B cell (primary cell): ENCODE measurements around the gene CETP. TPM values are rescaled to one million over a fixed set of nuclear protein-coding genes. Genes with fewer than 3 reads are reported as not detected.
"Not testable (repeated sequence)": the region's sequence is repeated elsewhere in the genome, so short reads cannot be mapped to it uniquely, and the experiment has no call there.

Experiments used
- ATAC-seq: fragments of 200-7000 bp; cut with Tn5 transposase; one replicate; pipeline ENCODE4 v1.10.0; 2021; ENCODE audit warnings: low read depth, mild to moderate bottlenecking, moderate number of reproducible peaks, moderate library complexity
- CTCF ChIA-PET: fragments of 350-600 bp; sonication (Branson Sonifier 250); formaldehyde crosslinking; loops from one replicate; lab custom pipeline; 2021; ENCODE audit warnings: antibody characterized with exemption, inconsistent platforms; lab: Charles Lee
- POLR2A ChIA-PET: fragments of 350-600 bp; sonication (Branson Sonifier 250); formaldehyde crosslinking; loops from one replicate; lab custom pipeline; 2021; ENCODE audit warnings: antibody characterized with exemption; lab: Charles Lee
- DNase-seq: peaks from one replicate; pipeline ENCODE4 v3.0.0; 2013
- H2AFZ ChIP-seq: 2 replicates; pipeline ENCODE4 v1.6.1; 2012; ENCODE audit warnings: mild to moderate bottlenecking, low read depth, low read length; ENCODE audit not compliant: insufficient read depth, poor library complexity, severe bottlenecking
- H3K27ac ChIP-seq, 2 donors: 1 replicate in 1 of 2; 2 replicates in 1 of 2; pipeline ENCODE4 v1.5.1; 2012 to 2013; ENCODE audit warnings: low read length in 2 of 2, mild to moderate bottlenecking in 2 of 2, moderate library complexity in 1 of 2
- H3K27me3 ChIP-seq, 4 experiments: fragments of 200-600 bp in 1 of 4; sonication (generic) in 1 of 4; replicated peaks in 1 of 4; 1 replicate in 2 of 4; 2 replicates in 2 of 4; pipeline versions ENCODE4 v1.6.1 to v1.7.0; 2013 to 2016; ENCODE audit warnings: low read length in 3 of 4, mild to moderate bottlenecking in 2 of 4, mixed read lengths in 1 of 4, moderate library complexity in 1 of 4; ENCODE audit not compliant: insufficient read depth in 4 of 4, control insufficient read depth in 3 of 4; ENCODE audit errors: control extremely low read depth in 1 of 4
- H3K36me3 ChIP-seq, 2 experiments: replicated peaks in 1 of 2; 1 replicate in 1 of 2; 2 replicates in 1 of 2; pipeline versions ENCODE4 v1.6.1 to v1.7.1; 2013; ENCODE audit warnings: low read length in 1 of 2; ENCODE audit not compliant: insufficient read depth in 2 of 2, control insufficient read depth in 1 of 2; ENCODE audit errors: control extremely low read depth in 1 of 2, extremely low read depth in 1 of 2
- H3K4me1 ChIP-seq, 2 donors: fragments of 200-600 bp in 1 of 2; sonication (generic) in 1 of 2; 1 replicate in 1 of 2; 2 replicates in 1 of 2; pipeline versions ENCODE4 v1.5.1 to v1.6.1; 2013 to 2017; ENCODE audit warnings: low read length in 2 of 2; ENCODE audit not compliant: control insufficient read depth in 2 of 2, insufficient read depth in 2 of 2
- H3K4me2 ChIP-seq: replicated peaks from 2 replicates; pipeline ENCODE3; 2012; ENCODE audit warnings: mild to moderate bottlenecking, low read depth, low read length; ENCODE audit not compliant: poor library complexity, severe bottlenecking
- H3K4me3 ChIP-seq, 5 experiments: fragments of 200-600 bp in 1 of 5; sonication (generic) in 1 of 5; 1 replicate in 3 of 5; 2 replicates in 2 of 5; pipeline versions ENCODE4 v1.5.1 to v1.7.0; 2011 to 2016; ENCODE audit warnings: low read length in 4 of 5, mild to moderate bottlenecking in 4 of 5, low read depth in 2 of 5, control low read depth in 1 of 5, moderate library complexity in 1 of 5; ENCODE audit not compliant: insufficient read depth in 1 of 5; ENCODE audit errors: control extremely low read depth in 1 of 5, extremely low read depth in 1 of 5
- H3K79me2 ChIP-seq: fragments of 200-600 bp; sonication (generic); one replicate; pipeline ENCODE4 v1.6.0; 2016; ENCODE audit warnings: low read length; ENCODE audit not compliant: control insufficient read depth, insufficient read depth
- H3K9ac ChIP-seq: fragments of 200-600 bp; sonication (generic); 2 replicates; pipeline ENCODE4 v1.6.1; 2017; ENCODE audit warnings: mild to moderate bottlenecking, low read length, moderate library complexity
- H3K9me3 ChIP-seq, 3 donors: one replicate each; pipeline versions ENCODE4 v1.6.1 to v1.7.1; 2013; ENCODE audit warnings: low read length in 2 of 3; ENCODE audit not compliant: control insufficient read depth in 2 of 3, insufficient read depth in 1 of 3; ENCODE audit errors: control extremely low read depth in 1 of 3
- H4K20me1 ChIP-seq: 2 replicates; pipeline ENCODE4 v1.6.0; 2012; ENCODE audit warnings: mild to moderate bottlenecking, low read length; ENCODE audit not compliant: insufficient read depth, control insufficient read depth, poor library complexity, severe bottlenecking
- H3K27ac Mint-ChIP-seq: one replicate; pipeline ENCODE4 v1.8.0; 2021; ENCODE audit warnings: mixed read lengths
- H3K27me3 Mint-ChIP-seq: one replicate; pipeline ENCODE4 v1.8.0; 2021; ENCODE audit warnings: mixed read lengths
- H3K4me1 Mint-ChIP-seq: one replicate; pipeline ENCODE4 v1.8.0; 2021; ENCODE audit warnings: mixed read lengths
- H3K4me3 Mint-ChIP-seq: one replicate; pipeline ENCODE4 v1.8.0; 2021; ENCODE audit warnings: mixed read lengths
- H3K9me3 Mint-ChIP-seq: one replicate; pipeline ENCODE4 v1.8.0; 2022; ENCODE audit warnings: mixed read lengths; ENCODE audit not compliant: insufficient read depth
- EZH2 ChIP-seq: IDR thresholded peaks from 2 replicates; pipeline ENCODE4 v1.6.1; 2012; ENCODE audit warnings: borderline replicate concordance, low read depth, mild to moderate bottlenecking, moderate library complexity, low read length; ENCODE audit not compliant: insufficient read depth, poor library complexity, severe bottlenecking
- WGBS: methylation state at CpG from one replicate; pipeline ENCODE4 v1.1.5; 2013; ENCODE audit warnings: missing lambda C conversion rate; ENCODE audit not compliant: insufficient coverage; 5-methylcytosine and 5-hydroxymethylcytosine counted together
- intact Hi-C: fragments of 100-400 bp; cut with micrococcal nuclease; formaldehyde crosslinking; loops from one replicate; pipeline ENCODE4 v1.10.0; 2022
- polyA plus RNA-seq: library from polyadenylated mRNA; depleted of rRNA; stranded (reverse); fragments of >200 nt; gene quantifications from 2 replicates; pipeline ENCODE4 v1.2.3, GENCODE V29; 2012
- total RNA-seq, 2 donors: library from RNA; stranded (reverse); fragments of 120-200 nt in 1 of 2; gene quantifications; 1 replicate in 1 of 2; 2 replicates in 1 of 2; pipeline versions ENCODE4 v1.2.3 to v1.2.4, GENCODE V29; 2013 to 2022
- TF ChIP-seq, protein P1 (sequence below): fragments of 200-600 bp; IDR thresholded peaks from one replicate; pipeline ENCODE4 v1.8.0; 2022; ENCODE audit warnings: antibody characterized with exemption, mild to moderate bottlenecking

Gene CETP
- total and polyA plus RNA-seq, 2 donors (not counting 1 experiment from before 2014, with no cell fraction given), result 0.18 to 1.3 TPM

DNA sequence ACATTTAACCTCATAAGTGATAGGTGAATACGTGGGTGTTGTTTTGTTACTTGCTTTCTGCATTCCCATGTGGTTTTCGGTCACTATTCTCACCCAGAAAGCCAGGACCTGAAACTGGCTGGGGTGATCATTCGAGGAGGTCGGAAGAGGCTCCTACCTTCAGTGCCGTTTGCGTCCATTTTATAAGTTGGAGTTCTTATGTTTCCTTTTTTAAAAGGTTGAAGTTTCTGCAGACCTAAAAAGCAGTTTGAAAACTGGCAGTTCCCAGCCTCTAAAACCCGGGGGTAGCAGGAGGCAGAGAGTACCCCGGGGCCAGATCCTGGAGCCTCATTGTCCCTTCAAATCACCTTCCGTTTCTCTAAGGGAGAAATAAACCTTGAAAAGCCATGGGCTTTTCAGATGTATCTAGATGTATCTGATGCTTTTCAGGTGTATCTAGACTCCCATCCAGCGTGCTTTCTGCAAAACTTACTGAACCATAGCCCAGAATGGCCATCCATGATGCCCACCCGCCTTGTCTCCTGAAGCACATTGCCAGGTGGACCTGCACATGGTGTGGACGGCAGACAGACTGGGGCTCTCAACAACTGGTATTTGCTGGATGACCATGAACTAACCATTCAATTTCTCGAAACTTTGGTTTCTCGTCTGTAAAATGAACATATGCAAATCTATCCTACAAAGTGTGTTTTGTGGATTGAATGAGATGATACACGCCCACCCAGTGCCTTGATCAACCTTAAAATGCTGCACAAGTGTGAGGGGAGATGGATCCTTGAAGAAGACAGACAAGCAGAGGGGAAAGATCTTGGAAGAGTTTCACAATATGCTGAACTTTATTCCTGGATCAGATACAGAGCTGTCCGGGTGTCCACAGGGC is 28.9 kb downstream of the CETP start:
- ChIA-PET CTCF (interaction anchor here (0.7 to 2.7 kb wide), 6 partner anchors 8 to 79 kb away, joined by 4 to 8 read pairs (median 4); no protein-coding TSS in a partner anchor), POLR2A (interaction anchor here (0.7 to 2.1 kb wide), 11 partner anchors 9 to 77 kb away, joined by 3 to 20 read pairs (median 6); no protein-coding TSS in a partner anchor)
- Mint-ChIP-seq H3K9me3 (no peaks in the 10 kb centered on the region), H3K27ac (peak overlapping the region; percentile 99), H3K4me1 (peaks cover 82% of the 10 kb centered on the region), H3K4me3 (peak overlapping the region; percentile 100), H3K27me3 (no peaks in the 10 kb centered on the region)
- TF ChIP-seq, protein P1, sequence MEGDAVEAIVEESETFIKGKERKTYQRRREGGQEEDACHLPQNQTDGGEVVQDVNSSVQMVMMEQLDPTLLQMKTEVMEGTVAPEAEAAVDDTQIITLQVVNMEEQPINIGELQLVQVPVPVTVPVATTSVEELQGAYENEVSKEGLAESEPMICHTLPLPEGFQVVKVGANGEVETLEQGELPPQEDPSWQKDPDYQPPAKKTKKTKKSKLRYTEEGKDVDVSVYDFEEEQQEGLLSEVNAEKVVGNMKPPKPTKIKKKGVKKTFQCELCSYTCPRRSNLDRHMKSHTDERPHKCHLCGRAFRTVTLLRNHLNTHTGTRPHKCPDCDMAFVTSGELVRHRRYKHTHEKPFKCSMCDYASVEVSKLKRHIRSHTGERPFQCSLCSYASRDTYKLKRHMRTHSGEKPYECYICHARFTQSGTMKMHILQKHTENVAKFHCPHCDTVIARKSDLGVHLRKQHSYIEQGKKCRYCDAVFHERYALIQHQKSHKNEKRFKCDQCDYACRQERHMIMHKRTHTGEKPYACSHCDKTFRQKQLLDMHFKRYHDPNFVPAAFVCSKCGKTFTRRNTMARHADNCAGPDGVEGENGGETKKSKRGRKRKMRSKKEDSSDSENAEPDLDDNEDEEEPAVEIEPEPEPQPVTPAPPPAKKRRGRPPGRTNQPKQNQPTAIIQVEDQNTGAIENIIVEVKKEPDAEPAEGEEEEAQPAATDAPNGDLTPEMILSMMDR, result no peak
- TF ChIP-seq EZH2, result no peak
- H3K4me2 ChIP-seq, result peak overlapping the region; percentile 93
- H3K27me3 ChIP-seq, result no peaks in the 10 kb centered on the region
- intact Hi-C loops, result loop anchor here (1.0 kb wide), 1 partner anchor 9 kb away; no protein-coding TSS in a partner anchor
- 65% methylated on average over 7 of the region's 16 CpGs for WGBS
- peak overlapping the region; percentile 69 to 97 (median 89) for H3K4me3 ChIP-seq
- peaks cover 71 to 82% of the 10 kb centered on the region in 2 donors for H3K4me1 ChIP-seq
- ATAC-seq, result no peak
- peaks cover 76% of the 10 kb centered on the region for H3K79me2 ChIP-seq
- H3K27ac ChIP-seq, result peak overlapping the region; percentile 83 to 86
- peak; percentile 18 for DNase-seq
- H2AFZ ChIP-seq, result peak overlapping the region; percentile 91
- peaks cover 16% of the 10 kb centered on the region for H4K20me1 ChIP-seq
- H3K9ac ChIP-seq, result peak overlapping the region; percentile 96
- peaks cover 0 to 12% of the 10 kb centered on the region in 2 experiments for H3K36me3 ChIP-seq
- no peaks in the 10 kb centered on the region for H3K9me3 ChIP-seq

DNA sequence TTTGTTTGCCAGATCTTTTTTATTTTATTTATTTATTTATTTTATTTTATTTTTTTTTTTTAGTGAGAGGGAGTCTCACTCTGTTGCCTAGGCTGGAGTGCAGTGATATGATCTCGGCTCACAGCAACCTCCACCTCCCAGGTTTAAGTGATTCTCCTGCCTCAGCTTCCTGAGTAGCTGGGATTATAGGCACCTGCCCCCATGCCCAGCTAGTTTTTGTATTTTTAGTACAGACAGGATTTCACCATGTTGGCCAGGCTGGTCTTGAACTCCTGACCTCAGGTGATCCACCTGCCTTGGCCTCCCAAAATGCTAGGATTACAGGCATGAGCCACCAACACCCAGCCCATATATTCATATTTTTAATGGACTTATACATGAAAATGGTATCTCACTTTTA is 30.7 kb downstream of the CETP start:
- H3K79me2 ChIP-seq, result peaks cover 94% of the 10 kb centered on the region
- intact Hi-C loops, H3K27ac ChIP-seq, H3K27me3 Mint-ChIP-seq, ATAC-seq, H3K27me3 ChIP-seq, DNase-seq, H2AFZ ChIP-seq, H3K9me3 Mint-ChIP-seq, H3K27ac Mint-ChIP-seq, H3K4me3 ChIP-seq, H3K9me3 ChIP-seq, H3K9ac ChIP-seq: not testable (repeated sequence)
- CTCF ChIA-PET, result interaction anchor here (0.6 to 1.9 kb wide), 8 partner anchors 9 to 101 kb away, joined by 3 to 7 read pairs (median 4); no protein-coding TSS in a partner anchor
- H4K20me1 ChIP-seq, result peaks cover 18% of the 10 kb centered on the region
- WGBS, result no CpG with 5 or more reads among the region's 1 CpG
- POLR2A ChIA-PET, result interaction anchor here (1.0 to 1.3 kb wide), 2 partner anchors 11 to 13 kb away, joined by 4 read pairs; no protein-coding TSS in a partner anchor
- peaks cover 59 to 70% of the 10 kb centered on the region in 2 donors for H3K4me1 ChIP-seq
- Mint-ChIP-seq H3K4me3 (peak overlapping the region; percentile 85), H3K4me1 (peaks cover 83% of the 10 kb centered on the region)
- peak overlapping the region; percentile 93 for H3K4me2 ChIP-seq
- H3K36me3 ChIP-seq, result peaks cover 0 to 19% of the 10 kb centered on the region in 2 experiments
